Fibroblast of lung (primary cell): ENCODE measurements around the gene FDX1. TPM values are rescaled to one million over a fixed set of nuclear protein-coding genes. Genes with fewer than 3 reads are reported as not detected.

ENCODE experiments used
- DNase-seq, 2 donors: peaks; one replicate each; pipeline versions ENCODE4 v3.0.0 to v3.0.0-alpha.2; 2010; ENCODE audit warnings: low read depth in 2 of 2
- H2AFZ ChIP-seq: 2 replicates; pipeline ENCODE4 v1.5.1; 2012; ENCODE audit warnings: low read length, control low read depth, inconsistent platforms
- H3K27ac ChIP-seq: 2 replicates; pipeline ENCODE4 v1.5.1; 2011; ENCODE audit warnings: low read length, control low read depth; ENCODE audit not compliant: insufficient read depth
- H3K27me3 ChIP-seq: 2 replicates; pipeline ENCODE4 v1.5.1; 2011; ENCODE audit warnings: mild to moderate bottlenecking, low read length; ENCODE audit not compliant: control insufficient read depth, insufficient read depth
- H3K36me3 ChIP-seq: 2 replicates; pipeline ENCODE4 v1.5.1; 2011; ENCODE audit warnings: low read length; ENCODE audit not compliant: control insufficient read depth, insufficient read depth
- H3K4me1 ChIP-seq: 2 replicates; pipeline ENCODE4 v1.5.1; 2011; ENCODE audit warnings: low read length; ENCODE audit not compliant: control insufficient read depth, insufficient read depth; ENCODE audit errors: extremely low read depth
- H3K4me2 ChIP-seq: 2 replicates; pipeline ENCODE4 v1.5.1; 2011; ENCODE audit warnings: low read length, control low read depth; ENCODE audit not compliant: insufficient read depth; ENCODE audit errors: extremely low read depth
- H3K4me3 ChIP-seq, 4 experiments: fragments of 200-600 bp in 1 of 4; sonication (generic) in 1 of 4; replicated peaks in 1 of 4; 2 replicates each; pipeline ENCODE4 v1.5.1; 2011 to 2016; ENCODE audit warnings: low read length in 4 of 4, low read depth in 3 of 4, mild to moderate bottlenecking in 3 of 4, control low read depth in 2 of 4, inconsistent platforms in 1 of 4, mixed read lengths in 1 of 4; ENCODE audit not compliant: insufficient read depth in 1 of 4; ENCODE audit errors: control extremely low read depth in 1 of 4
- H3K79me2 ChIP-seq: 2 replicates; pipeline ENCODE4 v1.5.1; 2012; ENCODE audit warnings: mild to moderate bottlenecking, low read length, inconsistent platforms; ENCODE audit not compliant: control insufficient read depth, insufficient read depth
- H3K9ac ChIP-seq: 2 replicates; pipeline ENCODE4 v1.5.1; 2011; ENCODE audit warnings: mild to moderate bottlenecking, low read length, control low read depth; ENCODE audit not compliant: insufficient read depth
- H3K9me3 ChIP-seq: 2 replicates; pipeline ENCODE4 v1.5.1; 2012; ENCODE audit warnings: low read depth, low read length; ENCODE audit not compliant: control insufficient read depth, insufficient read depth
- H4K20me1 ChIP-seq: 2 replicates; pipeline ENCODE4 v1.5.1; 2011; ENCODE audit warnings: low read length; ENCODE audit not compliant: control insufficient read depth, insufficient read depth; ENCODE audit errors: extremely low read depth
- CTCF ChIP-seq, 2 donors: IDR thresholded peaks in 1 of 2; conservative IDR thresholded peaks in 1 of 2; 1 replicate in 1 of 2; 2 replicates in 1 of 2; pipeline ENCODE4 v1.5.1; 2011 to 2012; ENCODE audit warnings: low read length in 2 of 2, control low read depth in 1 of 2, inconsistent platforms in 1 of 2, low read depth in 1 of 2, mild to moderate bottlenecking in 1 of 2
- EZH2 ChIP-seq: IDR thresholded peaks from 2 replicates; pipeline ENCODE4 v1.5.1; 2012; ENCODE audit warnings: low read length, control low read depth, mild to moderate bottlenecking; ENCODE audit errors: missing control alignments
- polyA plus RNA-seq, 2 donors: library from polyadenylated mRNA; depleted of rRNA in 1 of 2; stranded (reverse) in 1 of 2; unstranded in 1 of 2; fragments of >200 nt; gene quantifications; 2 replicates each; pipeline ENCODE4 v1.2.1, GENCODE V29; 2011 to 2012; ENCODE audit warnings: missing spikeins in 1 of 2
- total RNA-seq: library from RNA; depleted of rRNA; stranded (reverse); fragments of >200 nt; gene quantifications from 2 replicates; pipeline ENCODE4 v1.2.1, GENCODE V29; 2014

FDX1 gene
- total and polyA plus RNA-seq, 2 donors (not counting 1 experiment from before 2014, with no cell fraction given), result 8.3 to 11.4 TPM

DNA sequence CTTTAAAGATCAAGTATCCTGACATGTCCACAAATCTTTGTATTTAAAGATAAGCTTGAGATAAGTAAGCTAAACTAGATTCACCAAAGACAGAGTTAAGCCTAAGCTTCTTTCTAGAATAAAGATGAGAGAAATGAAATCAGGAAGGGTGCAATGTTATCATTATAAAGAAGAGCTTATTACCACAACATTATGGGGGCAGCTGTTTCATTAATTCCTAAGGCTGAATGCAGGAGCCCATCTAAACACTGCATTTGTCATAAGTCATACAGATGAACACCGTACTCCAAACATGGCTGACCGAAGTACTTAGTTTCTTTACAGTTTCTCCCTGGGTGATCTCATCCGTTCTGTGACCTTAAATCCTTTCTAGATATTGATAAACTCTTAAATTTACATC lies 16.3 kb downstream of the FDX1 start:
- no peaks in the 10 kb centered on the region for H3K36me3 ChIP-seq
- H4K20me1 ChIP-seq, result no peaks in the 10 kb centered on the region
- H3K27me3 ChIP-seq, result no peaks in the 10 kb centered on the region
- no peak overlapping the region for H3K4me2 ChIP-seq
- no peak overlapping the region for H3K4me3 ChIP-seq
- H2AFZ ChIP-seq, result no peak overlapping the region
- no peak for TF ChIP-seq CTCF (conservative IDR thresholded peaks at IDR 0.05 in 1 of 2, IDR thresholded peaks at IDR 0.05 in 1 of 2; ENCODE audit: low read depth in 1 of 2, low read length in 2 of 2)
- TF ChIP-seq EZH2, result no peak
- no peaks in the 10 kb centered on the region for H3K4me1 ChIP-seq
- no peaks in the 10 kb centered on the region for H3K9me3 ChIP-seq
- H3K9ac ChIP-seq, result no peak overlapping the region
- no peak overlapping the region for H3K27ac ChIP-seq
- DNase-seq, result no peak
- no peaks in the 10 kb centered on the region for H3K79me2 ChIP-seq

GRCh38 chr11:110446594-110446993 lies 16.8 kb downstream of the FDX1 start:
- no peak overlapping the region for H3K27ac ChIP-seq
- H4K20me1 ChIP-seq, result no peaks in the 10 kb centered on the region
- H2AFZ ChIP-seq, result no peak overlapping the region
- TF ChIP-seq CTCF (conservative IDR thresholded peaks at IDR 0.05 in 1 of 2, IDR thresholded peaks at IDR 0.05 in 1 of 2; ENCODE audit: low read depth in 1 of 2, low read length in 2 of 2), result no peak
- TF ChIP-seq EZH2, result no peak
- no peaks in the 10 kb centered on the region for H3K4me1 ChIP-seq
- no peaks in the 10 kb centered on the region for H3K79me2 ChIP-seq
- no peak overlapping the region for H3K9ac ChIP-seq
- H3K9me3 ChIP-seq, result no peaks in the 10 kb centered on the region
- DNase-seq, result no peak
- H3K36me3 ChIP-seq, result no peaks in the 10 kb centered on the region
- H3K4me2 ChIP-seq, result no peak overlapping the region
- no peak overlapping the region for H3K4me3 ChIP-seq
- H3K27me3 ChIP-seq, result no peaks in the 10 kb centered on the region

GRCh38 chr11:110447343-110447742 lies 17.6 kb downstream of the FDX1 start:
- H3K9me3 ChIP-seq, result no peaks in the 10 kb centered on the region
- TF ChIP-seq CTCF (conservative IDR thresholded peaks at IDR 0.05 in 1 of 2, IDR thresholded peaks at IDR 0.05 in 1 of 2; ENCODE audit: low read depth in 1 of 2, low read length in 2 of 2), result no peak
- no peak for TF ChIP-seq EZH2
- no peaks in the 10 kb centered on the region for H3K4me1 ChIP-seq
- no peaks in the 10 kb centered on the region for H3K36me3 ChIP-seq
- H3K9ac ChIP-seq, result no peak overlapping the region
- no peaks in the 10 kb centered on the region for H4K20me1 ChIP-seq
- no peak overlapping the region for H2AFZ ChIP-seq
- no peak overlapping the region for H3K27ac ChIP-seq
- H3K79me2 ChIP-seq, result no peaks in the 10 kb centered on the region
- DNase-seq, result no peak
- no peaks in the 10 kb centered on the region for H3K27me3 ChIP-seq
- H3K4me2 ChIP-seq, result no peak overlapping the region
- H3K4me3 ChIP-seq, result no peak overlapping the region
